Activated T-cell treated with anti-CD3 and anti-CD28 coated beads, Interleukin-2, amount 50 U/mL, for 72 hours (primary cell): ENCODE measurements around the gene CNPY2. TPM values are rescaled to one million over a fixed set of nuclear protein-coding genes. Genes with fewer than 3 reads are reported as not detected.
A peak's percentile ranks its signal among the peaks of the same experiment; 100 is the strongest.
"Not testable (repeated sequence)": the region's sequence is repeated elsewhere in the genome, so short reads cannot be mapped to it uniquely, and the experiment has no call there.

Source experiments
- ATAC-seq, 2 donors: fragments of 150-1000 bp; cut with Tn5 transposase; replicated peaks in 1 of 2; 2 replicates each; pipeline ENCODE4 v1.10.0; 2021; ENCODE audit warnings: moderate library complexity in 2 of 2, mild to moderate bottlenecking in 1 of 2
- DNase-seq, 2 donors: peaks; one replicate each; pipeline ENCODE4 v3.0.0; 2021 to 2022; ENCODE audit warnings: mixed read lengths in 1 of 2
- H3K27ac Mint-ChIP-seq: one replicate; pipeline ENCODE4 v1.8.0; 2022; ENCODE audit warnings: mild to moderate bottlenecking, moderate library complexity, mixed read lengths
- H3K27me3 Mint-ChIP-seq: one replicate; pipeline ENCODE4 v1.8.0; 2022; ENCODE audit warnings: low read depth, mixed read lengths
- H3K36me3 Mint-ChIP-seq, 2 donors: one replicate each; pipeline ENCODE4 v1.8.0; 2022; ENCODE audit warnings: mixed read lengths in 2 of 2, mild to moderate bottlenecking in 1 of 2; ENCODE audit not compliant: insufficient read depth in 2 of 2
- H3K4me1 Mint-ChIP-seq: one replicate; pipeline ENCODE4 v1.8.0; 2022; ENCODE audit warnings: low read depth, mixed read lengths
- H3K4me3 Mint-ChIP-seq, 2 donors: one replicate each; pipeline ENCODE4 v1.8.0; 2022; ENCODE audit warnings: mild to moderate bottlenecking in 2 of 2, mixed read lengths in 2 of 2, moderate library complexity in 2 of 2
- H3K9me3 Mint-ChIP-seq, 2 donors: one replicate each; pipeline ENCODE4 v1.8.0; 2022; ENCODE audit warnings: mixed read lengths in 2 of 2
- total RNA-seq, 2 donors: library from RNA; stranded (reverse); gene quantifications; one replicate each; pipeline ENCODE4 v1.2.3, GENCODE V29; 2022

Gene CNPY2
- 100 to 1,000 TPM in 1 of 2 donors, 10 to 100 TPM in 1; 97.8 to 117 TPM for total RNA-seq

DNA sequence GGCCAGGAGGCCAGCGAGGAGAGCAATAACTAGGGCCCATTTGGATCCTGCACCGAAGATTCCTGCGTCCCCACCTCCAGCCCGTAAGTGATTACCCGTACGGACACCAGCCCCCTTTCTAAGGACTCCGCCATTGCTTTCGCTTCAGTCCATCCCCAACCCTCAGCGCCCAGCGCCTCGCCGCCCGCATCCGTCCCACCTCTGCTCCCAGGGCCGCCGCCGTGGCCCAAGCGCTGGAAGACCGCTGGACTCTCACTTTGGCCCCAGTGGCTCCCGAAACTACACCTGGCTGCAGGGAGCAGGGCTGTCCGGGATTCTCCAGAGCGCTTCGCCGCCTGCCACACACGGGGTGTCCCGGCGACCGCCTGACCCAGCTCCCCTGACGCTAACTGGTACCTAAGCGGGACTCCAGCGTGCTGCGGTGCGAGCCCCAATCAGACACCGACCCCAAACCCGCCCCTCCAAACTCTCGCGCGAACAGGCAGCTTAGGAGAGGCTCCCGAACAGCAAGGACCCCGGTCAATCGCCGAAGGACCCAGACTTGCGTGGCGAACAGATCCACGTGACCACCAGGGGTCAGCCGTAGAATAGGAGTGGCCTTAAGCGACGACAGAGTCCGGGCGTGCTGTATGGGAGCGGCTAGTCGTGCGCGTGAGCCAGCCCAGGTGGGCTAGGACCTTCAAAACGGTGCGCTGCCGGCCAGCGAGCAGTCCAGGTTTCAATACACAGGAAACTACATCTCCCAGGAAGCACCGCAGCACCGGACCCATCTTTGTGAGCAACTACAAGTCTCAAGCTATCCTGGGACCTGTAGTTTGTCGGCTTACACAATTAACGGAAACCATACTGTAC is at the start of gene CNPY2:
Gene CNPY2 (minus strand): TSS at position 367 of the 852 bp plus-strand sequence. CDS start 771 bp downstream, outside the sequence.
- no peaks in the 10 kb centered on the region for H3K27me3 Mint-ChIP-seq
- peak; percentile 91 to 93 for ATAC-seq
- H3K27ac Mint-ChIP-seq: peak within 1 kb of the TSS; percentile 98
- H3K36me3 Mint-ChIP-seq: peaks cover 7 to 13% of the 10 kb centered on the region in 2 donors
- H3K4me3 Mint-ChIP-seq: peak within 1 kb of the TSS; percentile 99
- DNase-seq: peak; percentile 91 to 94
- H3K9me3 Mint-ChIP-seq: no peaks in the 10 kb centered on the region
- peaks cover 11% of the 10 kb centered on the region for H3K4me1 Mint-ChIP-seq

DNA sequence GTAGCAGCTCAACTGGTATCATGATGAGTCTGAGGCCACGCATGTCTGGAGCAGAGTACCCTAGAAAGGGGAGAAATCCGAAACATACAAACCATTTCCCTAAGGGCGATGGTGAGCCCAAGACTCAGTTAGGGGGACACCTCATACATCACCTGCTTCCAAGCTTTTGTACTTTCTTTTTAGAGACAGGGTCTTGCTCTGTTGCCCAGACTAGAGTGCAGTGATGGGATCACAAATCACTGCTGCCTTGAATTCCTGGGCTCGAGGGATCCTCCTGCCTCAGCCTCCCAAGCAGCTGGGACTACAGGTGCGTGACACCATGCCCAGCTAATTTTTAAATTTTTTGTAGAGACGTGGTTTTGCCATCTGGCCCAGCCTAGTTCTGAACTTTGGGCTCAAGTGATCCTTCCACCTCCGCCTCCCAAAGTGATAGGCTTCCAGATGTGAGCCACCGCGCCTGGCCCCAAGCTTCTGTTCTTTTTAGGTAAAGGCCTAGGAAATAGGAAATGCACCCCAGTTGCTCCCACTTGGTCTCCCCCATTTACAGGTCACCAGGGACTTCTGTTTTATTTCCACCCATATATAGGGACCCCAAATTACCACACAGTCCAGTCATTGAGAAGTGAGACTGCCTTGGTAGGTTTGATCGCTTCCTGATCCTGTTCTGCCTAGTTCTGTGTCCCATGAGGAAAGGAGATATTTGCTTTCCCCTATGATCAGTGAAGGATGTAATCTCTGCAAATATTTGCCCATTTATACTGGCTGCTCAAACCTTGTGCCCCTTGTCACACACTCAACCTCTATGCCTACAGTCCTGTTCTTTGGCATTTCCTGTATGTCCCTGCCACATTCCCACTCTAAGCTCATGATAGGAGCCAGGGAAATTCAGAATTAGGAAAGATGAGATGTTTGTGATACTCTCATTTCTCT is 46.6 kb upstream of the CNPY2 start, which contains the start of gene APOF:
Gene APOF (minus strand): TSS at position 728 of the 930 bp plus-strand sequence. CDS start 112 bp downstream, at position 616.
- ATAC-seq: no peak
- Mint-ChIP-seq H3K36me3 (peaks cover 0 to 5% of the 10 kb centered on the region in 2 donors), H3K4me1 (peaks cover 38% of the 10 kb centered on the region), H3K27ac (peak within 1 kb of the TSS; percentile 22), H3K9me3 (no peaks in the 10 kb centered on the region), H3K4me3 (peak within 1 kb of the TSS; percentile 88 to 94), H3K27me3 (no peaks in the 10 kb centered on the region)
- DNase-seq: no peak

DNA sequence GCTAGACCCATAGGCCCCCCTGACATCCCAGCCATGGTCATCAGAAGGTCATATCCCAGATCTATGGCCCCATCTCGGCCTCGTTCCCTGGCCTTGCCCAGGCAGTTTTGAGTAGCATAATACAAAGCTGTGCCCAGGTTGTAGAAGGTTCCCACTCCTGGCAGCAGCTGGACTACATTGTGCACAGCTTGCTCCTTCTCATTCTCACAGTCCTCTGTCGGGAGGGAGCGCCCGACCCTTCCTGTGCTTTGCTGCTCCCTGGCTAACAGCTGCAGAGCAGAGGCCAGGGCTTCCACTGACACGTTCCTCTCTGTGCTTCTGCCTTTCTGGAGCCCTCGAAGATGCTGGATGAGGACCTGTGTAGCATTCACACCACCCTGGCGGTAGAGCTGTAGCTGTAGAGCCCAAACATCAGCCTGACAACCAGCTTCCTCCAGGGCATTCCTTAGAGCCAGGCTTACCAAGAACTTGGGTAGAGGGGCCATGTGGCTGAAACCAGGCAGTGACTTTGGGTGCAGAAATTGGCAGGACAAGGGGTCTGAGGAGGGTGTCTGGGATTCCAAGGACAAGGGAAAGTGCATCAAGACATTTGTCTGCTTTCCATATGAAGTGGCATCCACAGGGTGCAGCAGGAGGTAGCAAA is 45.8 kb upstream of the CNPY2 start:
- no peaks in the 10 kb centered on the region for H3K9me3 Mint-ChIP-seq
- peak overlapping the region; percentile 94 for H3K27ac Mint-ChIP-seq
- H3K36me3 Mint-ChIP-seq: peaks cover 0 to 5% of the 10 kb centered on the region in 2 donors
- H3K27me3 Mint-ChIP-seq: no peaks in the 10 kb centered on the region
- H3K4me3 Mint-ChIP-seq: peak overlapping the region; percentile 88 to 94
- H3K4me1 Mint-ChIP-seq: peaks cover 38% of the 10 kb centered on the region
- no peak for DNase-seq
- ATAC-seq: no peak

GRCh38 chr12:56359851-56360767 is 44.3 kb upstream of the CNPY2 start, which contains the start of gene STAT2:
STAT2 (minus strand) TSS chr12:56360107; CDS start chr12:56356571, 3,536 bp downstream.
- Mint-ChIP-seq H3K36me3 (peaks cover 5 to 12% of the 10 kb centered on the region in 2 donors), H3K27me3 (no peaks in the 10 kb centered on the region), H3K4me1 (peaks cover 38% of the 10 kb centered on the region), H3K27ac (peak within 1 kb of the TSS; percentile 96), H3K4me3 (peak within 1 kb of the TSS; percentile 88 to 94), H3K9me3 (no peaks in the 10 kb centered on the region)
- ATAC-seq (peak; percentile 97), DNase-seq (peak; percentile 99 to 100)

- Mint-ChIP-seq H3K27ac (peak overlapping the region; percentile 96), H3K4me1 (peaks cover 38% of the 10 kb centered on the region), H3K27me3 (no peaks in the 10 kb centered on the region), H3K4me3 (peak overlapping the region; percentile 88 to 94), H3K9me3 (no peaks in the 10 kb centered on the region), H3K36me3 (peaks cover 7 to 17% of the 10 kb centered on the region in 2 donors)
- ATAC-seq (no peak), DNase-seq (no peak)
Measured at GRCh38 chr12:56358836-56359532, 43.2 kb upstream of the CNPY2 start.

- Mint-ChIP-seq H3K27ac (no peak overlapping the region), H3K9me3 (no peaks in the 10 kb centered on the region), H3K4me1 (no peaks in the 10 kb centered on the region), H3K4me3 (no peak overlapping the region), H3K27me3 (no peaks in the 10 kb centered on the region), H3K36me3 (peaks cover 17 to 30% of the 10 kb centered on the region in 2 donors)
- ATAC-seq (no peak), DNase-seq (no peak)
Measured at GRCh38 chr12:56351325-56351724, 35.5 kb upstream of the CNPY2 start.

DNA sequence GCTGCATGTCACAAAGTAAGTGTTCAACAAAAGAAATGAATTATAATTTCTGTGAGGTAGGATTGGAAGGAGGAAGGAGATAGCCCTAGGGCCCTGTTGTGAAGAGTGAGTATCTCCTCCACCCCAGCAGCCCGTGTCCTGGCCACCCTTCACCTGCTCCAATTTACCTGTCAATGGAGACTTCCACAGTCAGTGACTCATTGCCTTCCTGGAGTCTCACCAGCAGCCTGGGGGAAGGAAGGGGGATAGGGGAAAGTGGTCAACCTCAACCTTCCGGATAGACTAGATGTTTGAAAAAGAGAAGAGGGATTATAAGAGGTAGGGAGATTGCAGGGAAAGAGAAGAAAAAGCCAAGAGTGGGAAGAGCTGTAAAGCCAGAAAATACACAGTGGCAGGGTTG is 34.9 kb upstream of the CNPY2 start:
- H3K9me3 Mint-ChIP-seq: no peaks in the 10 kb centered on the region
- H3K36me3 Mint-ChIP-seq: peaks cover 14 to 31% of the 10 kb centered on the region in 2 donors

GRCh38 chr12:56348776-56349175 is 33.0 kb upstream of the CNPY2 start:
- no peaks in the 10 kb centered on the region for H3K4me1 Mint-ChIP-seq

More for the DNA sequence above, 34.9 kb upstream of the CNPY2 start:
- ATAC-seq: no peak
- Mint-ChIP-seq H3K27ac (no peak overlapping the region), H3K4me1 (no peaks in the 10 kb centered on the region), H3K4me3 (no peak overlapping the region), H3K27me3 (no peaks in the 10 kb centered on the region)
- no peak for DNase-seq

DNA sequence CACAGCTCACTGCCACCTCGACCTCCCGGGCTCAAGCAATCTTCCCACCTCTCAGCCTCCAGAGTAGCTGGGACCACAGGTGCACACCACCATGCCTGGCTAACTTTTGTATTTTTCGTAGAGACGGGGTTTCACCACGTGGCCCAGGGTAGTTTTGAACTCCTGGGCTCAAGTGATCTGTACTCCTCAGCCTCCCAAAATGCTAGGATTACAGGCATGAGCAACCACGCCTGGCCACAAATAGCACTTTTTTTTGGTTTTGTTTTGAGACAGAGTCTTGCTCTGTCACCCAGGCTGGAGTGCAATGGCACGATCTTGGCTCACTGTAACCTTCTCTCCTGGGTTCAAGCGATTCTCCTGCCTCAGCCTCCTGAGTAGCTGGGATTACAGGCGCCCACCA is 31.5 kb upstream of the CNPY2 start:
- ATAC-seq: not testable (repeated sequence)
- H3K36me3 Mint-ChIP-seq: peaks cover 13 to 32% of the 10 kb centered on the region in 2 donors

More at GRCh38 chr12:56348776-56349175, 33.0 kb upstream of the CNPY2 start:
- Mint-ChIP-seq H3K27me3 (no peaks in the 10 kb centered on the region), H3K9me3 (no peaks in the 10 kb centered on the region), H3K27ac (no peak overlapping the region), H3K4me3 (no peak overlapping the region), H3K36me3 (peaks cover 11 to 28% of the 10 kb centered on the region in 2 donors)
- DNase-seq (no peak), ATAC-seq (no peak)

GRCh38 chr12:56346675-56347074 is 30.9 kb upstream of the CNPY2 start:
- no peaks in the 10 kb centered on the region for H3K9me3 Mint-ChIP-seq
- no peak overlapping the region for H3K27ac Mint-ChIP-seq
- peaks cover 13 to 32% of the 10 kb centered on the region in 2 donors for H3K36me3 Mint-ChIP-seq
- H3K27me3 Mint-ChIP-seq: no peaks in the 10 kb centered on the region
- peak in 1 of 2 donors; percentile 55 for ATAC-seq
- H3K4me3 Mint-ChIP-seq: no peak overlapping the region
- DNase-seq: no peak
- no peaks in the 10 kb centered on the region for H3K4me1 Mint-ChIP-seq

More for the DNA sequence above, 31.5 kb upstream of the CNPY2 start:
- H3K27me3 Mint-ChIP-seq, H3K4me3 Mint-ChIP-seq, H3K9me3 Mint-ChIP-seq, DNase-seq, H3K4me1 Mint-ChIP-seq, H3K27ac Mint-ChIP-seq: not testable (repeated sequence)

GRCh38 chr12:56342290-56342689 is 26.5 kb upstream of the CNPY2 start:
- H3K9me3 Mint-ChIP-seq, ATAC-seq, DNase-seq, H3K27me3 Mint-ChIP-seq, H3K4me3 Mint-ChIP-seq, H3K27ac Mint-ChIP-seq: not testable (repeated sequence)
- Mint-ChIP-seq H3K4me1 (peaks cover 38% of the 10 kb centered on the region), H3K36me3 (peaks cover 4 to 28% of the 10 kb centered on the region in 2 donors)
